Measurements from ENCODE around the gene TRAF1. TPM values are rescaled to one million over a fixed set of nuclear protein-coding genes. Genes with fewer than 3 reads are reported as not detected.
A peak's percentile ranks its signal among the peaks of the same experiment; 100 is the strongest.

Gene TRAF1
- total RNA-seq, 2 donors from 2014 or later = 3.6 to 8.2 TPM

- Mint-ChIP-seq H3K9me3 (no peaks in the 10 kb centered on the region), H3K4me1 (peaks cover 35% of the 10 kb centered on the region), H3K27ac (peak overlapping the region; percentile 16), H3K27me3 (ENCODE audit: insufficient read depth) (peaks cover 38% of the 10 kb centered on the region), H3K4me3 (peak overlapping the region; percentile 56), H3K36me3 (ENCODE audit: low read depth) (no peaks in the 10 kb centered on the region)
- Histone ChIP-seq H3K4me3 (ENCODE audit: low read length) (peak overlapping the region; percentile 66), H3K36me3 (ENCODE audit: control insufficient read depth, insufficient read depth, low read length) (peaks cover 11% of the 10 kb centered on the region), H3K4me1 (ENCODE audit: control insufficient read depth, insufficient read depth, low read length) (peaks cover 8% of the 10 kb centered on the region), H3K9ac (ENCODE audit: extremely low read depth, low read length, poor library complexity, severe bottlenecking) (no peak overlapping the region), H3K27me3 (ENCODE audit: control insufficient read depth, insufficient read depth, low read length, poor library complexity, severe bottlenecking) (peaks cover 13% of the 10 kb centered on the region), H3K9me3 (ENCODE audit: control insufficient read depth, low read length) (no peaks in the 10 kb centered on the region), H3K27ac (ENCODE audit: low read depth, low read length) (no peak overlapping the region)
- TF ChIP-seq CTCF (conservative IDR thresholded peaks at IDR 0.05) = no peak
- peak; percentile 79 for DNase-seq
- 13 to 14% methylated on average over 7 to 63 of the region's 63 CpGs for WGBS, 2 experiments (ENCODE audit: insufficient coverage in 1 of 2, insufficient read length in 1 of 2)
Observed at GRCh38 chr9:120877276-120878034, 49.1 kb downstream of the TRAF1 start.

- peak within 1 kb of the TSS; percentile 56 for H3K4me3 Mint-ChIP-seq
- Histone ChIP-seq H3K9me3 (ENCODE audit: control insufficient read depth, low read length) (no peaks in the 10 kb centered on the region), H3K4me1 (ENCODE audit: control insufficient read depth, insufficient read depth, low read length) (peaks cover 8% of the 10 kb centered on the region), H3K4me3 (ENCODE audit: low read length) (peak within 1 kb of the TSS; percentile 82), H3K9ac (ENCODE audit: extremely low read depth, low read length, poor library complexity, severe bottlenecking) (peak within 1 kb of the TSS; percentile 47), H3K36me3 (ENCODE audit: control insufficient read depth, insufficient read depth, low read length) (peaks cover 11% of the 10 kb centered on the region), H3K27me3 (ENCODE audit: control insufficient read depth, insufficient read depth, low read length, poor library complexity, severe bottlenecking) (peaks cover 13% of the 10 kb centered on the region), H3K27ac (ENCODE audit: low read depth, low read length) (peak within 1 kb of the TSS; percentile 64)
- WGBS, 2 experiments (ENCODE audit: insufficient coverage in 1 of 2, insufficient read length in 1 of 2) = 0% methylated on average over 45 of the region's 45 CpGs; no CpG with 5 or more reads in 1 of the 2 experiments
- H3K4me1 Mint-ChIP-seq = peaks cover 35% of the 10 kb centered on the region
- peaks cover 38% of the 10 kb centered on the region for H3K27me3 Mint-ChIP-seq (ENCODE audit: insufficient read depth)
- peak within 1 kb of the TSS; percentile 37 for H3K27ac Mint-ChIP-seq
- TF ChIP-seq CTCF (conservative IDR thresholded peaks at IDR 0.05) = no peak
- peak; percentile 67 for DNase-seq
- H3K9me3 Mint-ChIP-seq = no peaks in the 10 kb centered on the region
- peaks cover 5% of the 10 kb centered on the region for H3K36me3 Mint-ChIP-seq (ENCODE audit: low read depth)
Observed at GRCh38 chr9:120876842-120877240, 49.8 kb downstream of the TRAF1 start, which contains the start of gene PHF19. Gene PHF19, minus strand, starts transcription at chr9:120877188. Its CDS starts 2,447 bp downstream, at chr9:120874741.

- Mint-ChIP-seq H3K4me1 (peaks cover 35% of the 10 kb centered on the region), H3K27ac (peak overlapping the region; percentile 37), H3K36me3 (ENCODE audit: low read depth) (peaks cover 5% of the 10 kb centered on the region), H3K4me3 (peak overlapping the region; percentile 56), H3K27me3 (ENCODE audit: insufficient read depth) (peaks cover 36% of the 10 kb centered on the region), H3K9me3 (no peaks in the 10 kb centered on the region)
- peaks cover 8% of the 10 kb centered on the region for H3K4me1 ChIP-seq (ENCODE audit: control insufficient read depth, insufficient read depth, low read length)
- H3K27ac ChIP-seq (ENCODE audit: low read depth, low read length) = peak overlapping the region; percentile 64
- H3K4me3 ChIP-seq (ENCODE audit: low read length) = peak overlapping the region; percentile 82
- DNase-seq = peak; percentile 91
- peaks cover 11% of the 10 kb centered on the region for H3K36me3 ChIP-seq (ENCODE audit: control insufficient read depth, insufficient read depth, low read length)
- no peaks in the 10 kb centered on the region for H3K9me3 ChIP-seq (ENCODE audit: control insufficient read depth, low read length)
- H3K27me3 ChIP-seq (ENCODE audit: control insufficient read depth, insufficient read depth, low read length, poor library complexity, severe bottlenecking) = peaks cover 13% of the 10 kb centered on the region
- H3K9ac ChIP-seq (ENCODE audit: extremely low read depth, low read length, poor library complexity, severe bottlenecking) = peak overlapping the region; percentile 47
- TF ChIP-seq CTCF (conservative IDR thresholded peaks at IDR 0.05) = peak; percentile 52
- WGBS, 2 experiments (ENCODE audit: insufficient coverage in 1 of 2, insufficient read length in 1 of 2) = 6 to 11% methylated on average over 17 to 65 of the region's 65 CpGs
Observed at GRCh38 chr9:120875954-120876841, 50.4 kb downstream of the TRAF1 start.

Data from endodermal cell (in vitro differentiated cells).